H1 (cell line): ENCODE data around the gene RAET1L. TPM values are rescaled to one million over a fixed set of nuclear protein-coding genes. Genes with fewer than 3 reads are reported as not detected.

Experiments
- BRCA1 ChIP-seq: IDR thresholded peaks from 2 replicates; pipeline ENCODE4 v1.6.1; 2012; ENCODE audit warnings: low read depth, low read length, improper control_type of control experiment
- CBX8 ChIP-seq: fragments of 300-800, 300-1000 bp; sonication (generic); IDR thresholded peaks from 2 replicates; pipeline ENCODE4 v1.7.1; 2016; ENCODE audit warnings: low read depth, low read length, borderline replicate concordance
- CHD2 ChIP-seq: IDR thresholded peaks from 2 replicates; pipeline ENCODE4 v1.6.1; 2012; ENCODE audit warnings: low read length, improper control_type of control experiment
- CREB1 ChIP-seq: IDR thresholded peaks from 2 replicates; pipeline ENCODE4 v1.6.1; 2012; ENCODE audit warnings: inconsistent platforms
- FOSL1 ChIP-seq: IDR thresholded peaks from 2 replicates; pipeline ENCODE4 v1.6.1; 2011; ENCODE audit warnings: mild to moderate bottlenecking, low read depth, low read length, moderate library complexity; ENCODE audit not compliant: insufficient read depth
- KDM4A ChIP-seq: IDR thresholded peaks from one replicate; pipeline ENCODE4 v1.7.1; 2012; ENCODE audit warnings: low read depth, mild to moderate bottlenecking, moderate library complexity, low read length, inconsistent platforms; ENCODE audit not compliant: severe bottlenecking
- NANOG ChIP-seq: IDR thresholded peaks from 2 replicates; pipeline ENCODE4 v1.6.1; 2011; ENCODE audit warnings: low read length, low read depth, mild to moderate bottlenecking, inconsistent platforms; ENCODE audit not compliant: insufficient read depth, poor library complexity, severe bottlenecking
- PHF8 ChIP-seq: fragments of 200-600 bp; sonication (generic); conservative IDR thresholded peaks from 2 replicates; pipeline ENCODE4 v1.7.1; 2012; ENCODE audit warnings: low read depth, mild to moderate bottlenecking, inconsistent platforms, low read length, moderate library complexity
- POLR2A ChIP-seq, 2 experiments: IDR thresholded peaks; 1 replicate in 1 of 2; 2 replicates in 1 of 2; pipeline ENCODE4 v1.6.1; 2011; ENCODE audit warnings: low read depth in 2 of 2, low read length in 2 of 2, mild to moderate bottlenecking in 2 of 2; ENCODE audit errors: control extremely low read depth in 1 of 2
- POLR2AphosphoS5 ChIP-seq: IDR thresholded peaks from 2 replicates; pipeline ENCODE4 v1.6.1; 2011; ENCODE audit warnings: low read depth, low read length
- RAD21 ChIP-seq, 2 experiments: IDR thresholded peaks in 1 of 2; conservative IDR thresholded peaks in 1 of 2; 2 replicates each; pipeline ENCODE4 v1.6.1; 2011; ENCODE audit warnings: low read depth in 2 of 2, low read length in 2 of 2, improper control_type of control experiment in 1 of 2, inconsistent platforms in 1 of 2, mild to moderate bottlenecking in 1 of 2, moderate library complexity in 1 of 2
- RNF2 ChIP-seq: fragments of 200-900, 300-1000 bp; sonication (generic); IDR thresholded peaks from 2 replicates; pipeline ENCODE4 v1.7.1; 2016; ENCODE audit warnings: borderline replicate concordance, low read depth, mild to moderate bottlenecking, antibody characterized with exemption, low read length; ENCODE audit not compliant: poor library complexity, severe bottlenecking; ENCODE audit errors: missing control alignments
- RXRA ChIP-seq: IDR thresholded peaks from 2 replicates; pipeline ENCODE4 v1.6.1; 2011; ENCODE audit warnings: low read depth, mild to moderate bottlenecking, low read length, moderate library complexity; ENCODE audit not compliant: insufficient read depth
- SIN3A ChIP-seq, 2 experiments: IDR thresholded peaks in 1 of 2; conservative IDR thresholded peaks in 1 of 2; 2 replicates each; pipeline ENCODE4 v1.6.1; 2011 to 2012; ENCODE audit warnings: low read length in 2 of 2, improper control_type of control experiment in 1 of 2, low read depth in 1 of 2, mild to moderate bottlenecking in 1 of 2
- SP1 ChIP-seq: IDR thresholded peaks from 2 replicates; pipeline ENCODE4 v1.6.1; 2011; ENCODE audit warnings: low read depth, low read length
- TAF1 ChIP-seq: IDR thresholded peaks from 2 replicates; pipeline ENCODE4 v1.6.1; 2011; ENCODE audit warnings: mild to moderate bottlenecking, low read depth, low read length
- TBP ChIP-seq: IDR thresholded peaks from 2 replicates; pipeline ENCODE4 v1.6.1; 2011; ENCODE audit warnings: low read depth, low read length, improper control_type of control experiment
- TEAD4 ChIP-seq: IDR thresholded peaks from 2 replicates; pipeline ENCODE4 v1.6.1; 2012; ENCODE audit warnings: low read depth, low read length, inconsistent platforms, mixed read lengths
- YY1 ChIP-seq: IDR thresholded peaks from 2 replicates; pipeline ENCODE4 v1.6.1; 2011; ENCODE audit warnings: low read depth, mild to moderate bottlenecking, low read length
- polyA plus RNA-seq, 7 experiments: library from polyadenylated mRNA; depleted of rRNA in 3 of 7; stranded (reverse) in 5 of 7; unstranded in 2 of 7; fragments of >200 nt in 5 of 7; fragments of 200-250 nt in 2 of 7; gene quantifications; 1 replicate in 5 of 7; 2 replicates in 1 of 7; 4 replicates in 1 of 7; pipeline versions ENCODE4 v1.2.1 to v1.2.3, GENCODE V29; 2011 to 2013; ENCODE audit warnings: missing spikeins in 2 of 7, mixed read lengths in 2 of 7
- total RNA-seq: library from RNA; stranded (reverse); fragmentation: NEBNext Ultra II Directional; extraction: Animal tissue kit (Norgen Biotek cat#: 25700); gene quantifications from 2 replicates; pipeline ENCODE4 v1.2.1, GENCODE V29; 2021
- TF ChIP-seq, protein P1 (sequence below): IDR thresholded peaks from 2 replicates; pipeline ENCODE4 v1.6.1; 2012; ENCODE audit warnings: inconsistent platforms

The RAET1L gene
- total and polyA plus RNA-seq, 2 of the 8 experiments (the other 6 are each of a cell fraction or from before 2014, with no cell fraction given) = not detected

DNA sequence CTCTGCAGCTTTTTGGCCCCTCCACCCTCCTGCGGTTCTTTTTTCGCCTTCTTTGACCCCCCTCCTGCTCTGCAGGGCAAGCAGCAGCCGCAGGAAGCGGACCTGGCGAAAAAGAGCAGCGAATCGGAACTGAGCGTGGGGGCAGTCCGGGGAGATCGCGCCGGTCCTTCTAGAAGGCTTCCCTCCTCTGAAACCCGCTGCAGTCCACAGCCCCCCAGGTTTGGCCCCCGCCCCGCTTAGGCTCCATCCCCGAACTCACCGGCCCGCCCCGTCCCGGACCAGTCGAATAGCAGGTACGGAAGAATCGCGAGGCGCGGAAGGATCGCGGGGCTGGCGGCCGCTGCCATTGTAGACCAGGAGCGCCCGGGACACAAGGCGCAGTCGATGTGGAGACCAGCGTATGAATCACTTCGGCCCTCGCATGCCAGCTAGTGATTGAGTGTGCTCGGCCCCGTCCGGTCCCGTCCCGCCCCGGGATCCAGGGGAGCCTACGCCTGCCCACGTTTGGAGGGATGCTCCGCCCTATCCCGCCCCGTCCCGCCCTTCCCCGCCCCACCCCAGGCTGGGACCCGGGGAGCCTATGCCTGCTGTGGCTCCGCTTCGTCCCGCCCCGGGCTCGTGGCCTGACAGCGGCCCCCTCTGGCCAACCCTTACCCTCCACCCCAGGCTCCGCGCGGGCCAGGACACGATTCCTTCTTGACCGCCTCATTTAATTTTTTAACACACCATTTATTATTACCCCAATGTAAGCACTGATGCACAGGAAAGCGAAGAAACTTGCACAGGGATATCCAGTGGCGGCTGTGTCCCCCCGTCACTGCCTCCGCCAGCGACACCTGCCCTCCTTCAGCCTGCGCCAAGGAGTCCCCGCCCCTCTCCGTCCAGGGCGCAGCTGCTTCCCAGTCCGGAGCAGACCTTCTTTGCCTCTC is 43.7 kb upstream of the RAET1L start, which contains the start of gene ULBP3 (continued):
- TF ChIP-seq TBP (peak; percentile 80; the same call in 1 of the 2 replicates), YY1 (peak; percentile 50; the same call in 1 of the 2 replicates), TEAD4 (0 out of 2 replicates have a peak, but pooled peaks have one; percentile 4), CREB1 (peak; percentile 7; the same call in 1 of the 2 replicates), KDM4A (peak; percentile 82), POLR2A (IDR thresholded peaks at IDR 0.05; ENCODE audit: control extremely low read depth in 1 of 2, low read depth in 2 of 2, low read length in 2 of 2) (peak in 1 of 2 experiments; percentile 56; a peak in 1 of 3 replicates), TAF1 (peak; percentile 85), CHD2 (peak; percentile 86), SIN3A (conservative IDR thresholded peaks at IDR 0.05 in 1 of 2, IDR thresholded peaks at IDR 0.05 in 1 of 2; ENCODE audit: low read depth in 1 of 2, low read length in 2 of 2) (0 out of 4 replicates have a peak, but pooled peaks of 1 of the 2 experiments have one; percentile 37), RNF2 (no peak), RAD21 (IDR thresholded peaks at IDR 0.05 in 1 of 2, conservative IDR thresholded peaks at IDR 0.05 in 1 of 2; ENCODE audit: low read depth in 2 of 2, low read length in 2 of 2) (peak; percentile 38 to 53; a peak in 3 of 4 replicates), FOSL1 (0 out of 2 replicates have a peak, but pooled peaks have one; percentile 17), CBX8 (no peak), RXRA (no peak), SP1 (peak; percentile 68), PHF8 (peak; percentile 41), NANOG (no peak), BRCA1 (peak; percentile 57; the same call in 1 of the 2 replicates), POLR2AphosphoS5 (peak; percentile 64; the same call in 1 of the 2 replicates)
- TF ChIP-seq, protein P1, sequence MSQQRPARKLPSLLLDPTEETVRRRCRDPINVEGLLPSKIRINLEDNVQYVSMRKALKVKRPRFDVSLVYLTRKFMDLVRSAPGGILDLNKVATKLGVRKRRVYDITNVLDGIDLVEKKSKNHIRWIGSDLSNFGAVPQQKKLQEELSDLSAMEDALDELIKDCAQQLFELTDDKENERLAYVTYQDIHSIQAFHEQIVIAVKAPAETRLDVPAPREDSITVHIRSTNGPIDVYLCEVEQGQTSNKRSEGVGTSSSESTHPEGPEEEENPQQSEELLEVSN = peak; percentile 54
